SK-N-SH treated with all-trans-retinoic acid at 6 μM for 48 hours (cell line): ENCODE results near the gene ADAMTS15.

Experiments
- BACH2 ChIP-seq: fragments of 250-450 bp; sonication (Bioruptor Pico); IDR thresholded peaks from 2 replicates; pipeline ENCODE4 v1.9.0; 2021; ENCODE audit warnings: mild to moderate bottlenecking, borderline replicate concordance
- OSR1 ChIP-seq: fragments of 250-450 bp; sonication (Bioruptor Pico); IDR thresholded peaks from 2 replicates; pipeline ENCODE4 v1.8.0; 2022; ENCODE audit warnings: moderate library complexity, mild to moderate bottlenecking, inconsistent platforms
- PATZ1 ChIP-seq: fragments of 250-450 bp; sonication (Bioruptor Pico); IDR thresholded peaks from 2 replicates; pipeline ENCODE4 v1.8.0; 2020; ENCODE audit warnings: mild to moderate bottlenecking, moderate library complexity, borderline replicate concordance
- POU6F1 ChIP-seq: fragments of 250-450 bp; sonication (Bioruptor Pico); IDR thresholded peaks from 2 replicates; pipeline ENCODE4 v1.8.0; 2021; ENCODE audit warnings: low read depth, mild to moderate bottlenecking, moderate library complexity, borderline replicate concordance
- PPARA ChIP-seq: fragments of 250-450 bp; sonication (Bioruptor Pico); IDR thresholded peaks from 2 replicates; pipeline ENCODE4 v1.5.0; 2020; ENCODE audit warnings: mild to moderate bottlenecking, borderline replicate concordance
- RARB ChIP-seq: fragments of 250-450 bp; sonication (Bioruptor Pico); IDR thresholded peaks from 2 replicates; pipeline ENCODE4 v1.8.0; 2021; ENCODE audit warnings: mild to moderate bottlenecking, moderate library complexity
- SNAI2 ChIP-seq: fragments of 250-450 bp; sonication (Bioruptor Pico); IDR thresholded peaks from 2 replicates; pipeline ENCODE4 v1.5.0; 2020; ENCODE audit warnings: mild to moderate bottlenecking, moderate library complexity
- ZFP3 ChIP-seq: fragments of 250-450 bp; sonication (Bioruptor Pico); IDR thresholded peaks from 2 replicates; pipeline ENCODE4 v1.5.0; 2020; ENCODE audit warnings: mild to moderate bottlenecking, moderate library complexity
- ZFP30 ChIP-seq: fragments of 450-650 bp; formaldehyde crosslinking; IDR thresholded peaks from 2 replicates; pipeline ENCODE4 v1.5.0; 2022; ENCODE audit warnings: mild to moderate bottlenecking, moderate library complexity

GRCh38 chr11:130414107-130415080 lies 34.1 kb upstream of the ADAMTS15 start:
- TF ChIP-seq ZFP3 (CRISPR knock-in tag) (no peak), PATZ1 (no peak), SNAI2 (CRISPR knock-in tag) (no peak), OSR1 (CRISPR knock-in tag) (no peak), ZFP30 (CRISPR knock-in tag) (no peak), RARB (CRISPR knock-in tag) (no peak), BACH2 (CRISPR knock-in tag) (no peak), PPARA (CRISPR knock-in tag) (no peak), POU6F1 (CRISPR knock-in tag) (no peak)
